Endothelial cell (in vitro differentiated cells): ENCODE results near the gene APBA2. TPM values are rescaled to one million over a fixed set of nuclear protein-coding genes. Genes with fewer than 3 reads are reported as not detected.

Source experiments
- DNase-seq: peaks from one replicate; pipeline ENCODE4 v3.0.0; 2021; ENCODE audit warnings: low spot score
- H3K27ac Mint-ChIP-seq: one replicate; pipeline ENCODE4 v1.8.0; 2021; ENCODE audit warnings: mixed read lengths, inconsistent platforms; ENCODE audit not compliant: unreplicated experiment
- H3K27me3 Mint-ChIP-seq: one replicate; pipeline ENCODE4 v1.8.0; 2021; ENCODE audit warnings: mild to moderate bottlenecking, moderate library complexity, mixed read lengths, inconsistent platforms; ENCODE audit not compliant: unreplicated experiment
- H3K36me3 Mint-ChIP-seq: one replicate; pipeline ENCODE4 v1.8.0; 2021; ENCODE audit warnings: mild to moderate bottlenecking, low read depth, mixed read lengths, inconsistent platforms; ENCODE audit not compliant: unreplicated experiment
- H3K4me1 Mint-ChIP-seq: one replicate; pipeline ENCODE4 v1.8.0; 2021; ENCODE audit warnings: mild to moderate bottlenecking, mixed read lengths, inconsistent platforms; ENCODE audit not compliant: unreplicated experiment
- H3K4me3 Mint-ChIP-seq: one replicate; pipeline ENCODE4 v1.8.0; 2021; ENCODE audit warnings: mild to moderate bottlenecking, mixed read lengths, inconsistent platforms; ENCODE audit not compliant: unreplicated experiment
- H3K9me3 Mint-ChIP-seq: one replicate; pipeline ENCODE4 v1.8.0; 2021; ENCODE audit warnings: mixed read lengths, inconsistent platforms; ENCODE audit not compliant: unreplicated experiment
- CTCF ChIP-seq: fragments of 200-600 bp; sonication (generic); IDR thresholded peaks from one replicate; pipeline ENCODE4 v1.5.0; 2021; ENCODE audit warnings: antibody characterized with exemption; ENCODE audit not compliant: unreplicated experiment
- total RNA-seq: library from RNA; stranded (reverse); fragmentation: NEBNext Ultra II Directional; extraction: Animal tissue kit (Norgen Biotek cat#: 25700); gene quantifications from one replicate; pipeline ENCODE4 v1.2.1, GENCODE V29; 2021; ENCODE audit not compliant: unreplicated experiment

Gene APBA2
- total RNA-seq, 1 donor from 2014 or later: 33.1 TPM

GRCh38 chr15:28879551-28879950 is 6.2 kb upstream of the APBA2 start:
- Mint-ChIP-seq H3K4me3 (no peak overlapping the region), H3K9me3 (no peaks in the 10 kb centered on the region)
- TF ChIP-seq CTCF: no peak

GRCh38 chr15:28880680-28881079 is 5.1 kb upstream of the APBA2 start:
- DNase-seq: no peak
- no peak overlapping the region for H3K4me3 Mint-ChIP-seq
- H3K27me3 Mint-ChIP-seq: peaks cover 8% of the 10 kb centered on the region
- peaks cover 7% of the 10 kb centered on the region for H3K4me1 Mint-ChIP-seq
- H3K36me3 Mint-ChIP-seq: no peaks in the 10 kb centered on the region
- H3K27ac Mint-ChIP-seq: no peak overlapping the region
- TF ChIP-seq CTCF: no peak
- no peaks in the 10 kb centered on the region for H3K9me3 Mint-ChIP-seq

More at GRCh38 chr15:28879551-28879950, 6.2 kb upstream of the APBA2 start:
- H3K36me3 Mint-ChIP-seq: no peaks in the 10 kb centered on the region
- H3K27ac Mint-ChIP-seq: no peak overlapping the region
- H3K27me3 Mint-ChIP-seq: peaks cover 8% of the 10 kb centered on the region
- peaks cover 7% of the 10 kb centered on the region for H3K4me1 Mint-ChIP-seq
- DNase-seq: no peak

- DNase-seq: no peak
- no peaks in the 10 kb centered on the region for H3K9me3 Mint-ChIP-seq
- no peak for TF ChIP-seq CTCF
- peaks cover 5% of the 10 kb centered on the region for H3K27me3 Mint-ChIP-seq
- peak overlapping the region; percentile 72 for H3K27ac Mint-ChIP-seq
- peaks cover 4% of the 10 kb centered on the region for H3K4me1 Mint-ChIP-seq
- no peaks in the 10 kb centered on the region for H3K36me3 Mint-ChIP-seq
- no peak overlapping the region for H3K4me3 Mint-ChIP-seq
Measured at GRCh38 chr15:28881170-28881569, 4.6 kb upstream of the APBA2 start.

GRCh38 chr15:28881600-28881999 is 4.2 kb upstream of the APBA2 start:
- H3K27ac Mint-ChIP-seq: no peak overlapping the region

More at GRCh38 chr15:28881600-28881999, 4.2 kb upstream of the APBA2 start:
- Mint-ChIP-seq H3K9me3 (no peaks in the 10 kb centered on the region), H3K27me3 (peaks cover 5% of the 10 kb centered on the region), H3K4me3 (no peak overlapping the region), H3K36me3 (no peaks in the 10 kb centered on the region), H3K4me1 (peaks cover 4% of the 10 kb centered on the region)
- no peak for DNase-seq
- TF ChIP-seq CTCF: no peak
